Inferior parietal cortex (tissue), 1 donor: ENCODE measurements around the gene TCF12.
"Not testable (repeated sequence)": the region's sequence is repeated elsewhere in the genome, so short reads cannot be mapped to it uniquely, and the experiment has no call there.

Experiments
- DNase-seq: peaks from one replicate; pipeline ENCODE4 v3.0.0-alpha.2; 2016; ENCODE audit errors: extremely low spot score

The TCF12 gene

GRCh38 chr15:56978898-56979662 is 60.6 kb downstream of the TCF12 start:
- DNase-seq: no peak

GRCh38 chr15:56980473-56980872 is 62.0 kb downstream of the TCF12 start:
- DNase-seq: no peak

DNA sequence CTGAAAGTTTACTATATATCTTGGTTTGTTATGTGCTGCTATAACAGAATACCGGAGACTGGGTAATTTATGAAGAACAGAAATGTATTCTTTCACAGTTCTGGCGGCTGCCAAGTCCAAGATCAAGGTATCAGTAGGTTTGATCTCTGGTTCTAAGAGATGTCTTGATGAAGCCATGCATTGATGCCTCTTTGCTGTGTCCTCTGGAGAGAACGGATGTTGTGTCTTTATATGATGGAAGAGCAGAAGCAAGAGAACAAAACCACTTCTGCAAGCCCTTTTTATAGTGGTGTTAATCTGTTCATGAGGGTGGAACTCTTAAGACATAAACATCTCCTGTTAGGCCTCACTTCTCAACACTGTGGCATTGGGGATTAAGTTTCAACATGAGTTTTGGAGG is 62.7 kb downstream of the TCF12 start:
- no peak for DNase-seq

GRCh38 chr15:56982987-56983386 is 64.5 kb downstream of the TCF12 start:
- no peak for DNase-seq

GRCh38 chr15:56984681-56985481 is 66.4 kb downstream of the TCF12 start:
- DNase-seq: no peak

DNA sequence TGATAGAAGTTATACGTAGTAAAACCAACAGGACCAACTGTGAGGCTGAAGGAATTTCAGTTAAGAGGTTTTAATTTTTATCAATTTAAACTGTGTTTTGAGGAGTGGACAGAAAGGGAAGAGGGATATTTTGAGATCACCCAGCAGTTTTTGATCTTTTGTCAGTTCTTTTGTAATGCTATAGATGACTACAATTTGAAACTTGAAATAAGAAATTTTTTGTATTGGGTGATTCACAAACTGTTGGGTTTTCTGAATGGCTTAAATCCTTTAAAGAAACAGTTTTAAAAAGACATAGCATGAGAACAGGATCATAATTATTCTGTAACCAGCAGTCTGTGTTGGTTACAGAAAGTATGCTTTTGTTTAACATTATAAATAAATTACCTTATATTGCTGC is 67.4 kb downstream of the TCF12 start:
- no peak for DNase-seq

GRCh38 chr15:56987286-56987685 is 68.8 kb downstream of the TCF12 start:
- DNase-seq: no peak

DNA sequence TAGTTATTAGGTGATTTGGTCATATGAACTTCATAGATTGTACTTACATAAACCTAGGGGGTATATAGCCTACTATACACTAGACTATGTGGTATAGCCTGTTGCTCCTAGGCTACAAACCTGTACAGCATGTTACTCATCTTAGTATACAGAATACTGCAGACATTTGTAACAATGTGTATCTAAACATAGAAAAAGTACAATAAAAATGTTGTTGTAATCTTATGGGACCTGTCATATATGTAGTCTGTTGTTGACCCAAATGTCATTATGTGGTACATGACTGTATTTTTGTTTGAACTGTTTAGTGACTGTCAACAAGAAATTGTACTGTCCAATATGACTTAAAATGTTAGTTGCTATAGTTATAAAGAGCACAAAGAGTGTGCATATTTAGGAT is 69.8 kb downstream of the TCF12 start:
- no peak for DNase-seq

- DNase-seq: no peak
These were observed 71.0 kb downstream of the TCF12 start for GRCh38 chr15:56989411-56989924.

DNA sequence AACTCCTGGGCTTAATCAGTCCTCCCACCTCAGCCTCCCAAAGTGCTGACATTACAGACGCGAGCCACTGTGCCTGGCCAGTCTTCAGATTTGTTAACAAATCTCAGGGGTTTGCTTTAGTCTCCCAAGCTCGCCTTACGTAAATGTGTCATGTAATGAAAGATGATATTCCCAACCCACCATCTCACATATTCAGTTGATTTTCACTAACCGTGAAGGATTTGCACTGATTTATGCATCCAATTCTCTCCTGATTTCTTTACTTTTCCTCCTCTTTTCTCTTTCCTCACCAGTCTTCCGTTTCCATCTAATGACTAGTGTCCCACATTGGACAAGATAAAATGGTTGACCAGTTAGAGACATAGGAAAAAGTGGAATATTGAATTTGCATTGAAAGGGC is 72.6 kb downstream of the TCF12 start:
- DNase-seq: no peak

GRCh38 chr15:56992725-56993124 is 74.3 kb downstream of the TCF12 start:
- DNase-seq: no peak

GRCh38 chr15:56994280-56994679 is 75.8 kb downstream of the TCF12 start:
- no peak for DNase-seq

GRCh38 chr15:56996093-56996492 is 77.6 kb downstream of the TCF12 start:
- no peak for DNase-seq

GRCh38 chr15:56996746-56997470 is 78.5 kb downstream of the TCF12 start:
- no peak for DNase-seq

GRCh38 chr15:57003418-57003817 is 85.0 kb downstream of the TCF12 start:
- no peak for DNase-seq

DNA sequence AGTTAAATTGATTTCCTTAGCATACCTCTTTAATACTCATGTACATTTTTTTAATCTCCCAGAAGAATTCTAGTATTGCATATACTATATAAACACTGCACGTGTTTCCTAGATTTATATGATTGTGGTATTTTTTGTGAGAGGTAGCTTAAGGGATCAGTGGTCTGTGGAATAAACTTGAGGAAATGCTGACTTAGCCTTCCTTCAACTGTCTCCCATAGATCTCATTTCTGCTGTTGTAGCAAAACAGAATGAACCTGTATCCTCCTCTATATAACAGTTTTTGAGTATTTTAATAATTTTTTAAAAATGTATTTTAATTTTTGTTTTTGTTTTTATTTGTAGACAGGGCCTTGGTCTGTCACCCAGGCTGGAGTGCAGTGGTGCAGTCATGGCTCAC is 86.8 kb downstream of the TCF12 start:
- DNase-seq: no peak

GRCh38 chr15:57007797-57008196 is 89.4 kb downstream of the TCF12 start:
- not testable (repeated sequence) for DNase-seq

DNA sequence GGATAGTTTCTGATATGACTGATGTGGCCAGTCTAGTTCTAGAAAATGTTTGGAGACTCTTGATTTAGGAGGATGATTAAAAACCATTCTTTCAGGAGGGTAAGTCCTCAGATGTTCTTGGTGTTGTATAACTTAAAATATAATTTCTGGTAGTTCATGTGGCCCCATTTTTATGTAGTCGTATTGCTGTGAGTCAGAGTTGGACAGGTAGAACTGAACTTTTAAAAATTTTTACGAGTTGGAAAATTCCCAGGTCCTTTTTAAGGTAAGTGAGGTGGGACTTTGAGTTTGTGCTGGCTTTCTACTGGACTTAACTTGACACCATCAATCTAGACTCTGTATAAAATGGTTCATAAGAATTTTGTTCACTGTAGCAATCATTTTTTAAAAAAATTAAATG is 92.3 kb downstream of the TCF12 start:
- no peak for DNase-seq

GRCh38 chr15:57012556-57012955 is 94.1 kb downstream of the TCF12 start:
- no peak for DNase-seq

DNA sequence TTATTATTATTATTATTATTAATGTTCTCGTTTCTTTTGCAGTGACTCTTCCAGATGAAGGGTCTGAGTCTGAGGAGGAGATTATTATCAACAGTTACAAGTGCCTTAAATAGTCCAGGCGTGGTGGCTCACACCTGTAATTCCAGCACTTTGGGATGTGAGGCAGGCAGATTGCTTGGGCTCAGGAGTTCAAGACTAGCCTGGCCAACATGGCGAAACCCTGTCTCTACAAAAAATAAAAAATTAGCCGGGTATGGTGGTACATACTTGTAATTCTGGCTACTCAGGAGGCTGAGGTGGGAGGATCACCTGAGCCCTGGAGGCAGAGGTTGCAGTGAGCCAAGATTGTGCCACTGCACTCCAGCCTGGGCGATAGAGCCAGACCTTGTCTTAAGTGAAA is 96.5 kb downstream of the TCF12 start:
- not testable (repeated sequence) for DNase-seq

DNA sequence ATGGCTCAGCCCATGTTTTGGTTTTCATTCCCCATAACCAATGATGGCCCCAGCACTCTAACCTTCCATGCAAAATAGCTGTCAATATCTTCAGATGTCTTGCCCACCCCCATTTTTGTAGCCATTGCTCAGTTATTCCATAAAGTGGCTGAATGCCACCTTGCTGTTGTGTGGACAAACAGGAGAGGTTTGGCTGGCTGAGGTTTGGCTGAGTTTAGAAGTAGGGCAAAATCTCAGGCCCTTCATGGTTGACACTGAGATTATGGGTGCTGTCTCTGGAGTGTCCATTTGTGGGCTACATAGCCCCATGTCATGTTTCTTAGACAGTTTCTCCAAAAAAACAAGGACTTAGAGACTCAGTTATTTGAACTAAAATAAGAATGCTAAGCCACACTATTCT is 96.9 kb downstream of the TCF12 start:
- no peak for DNase-seq

GRCh38 chr15:57015897-57016296 is 97.5 kb downstream of the TCF12 start:
- DNase-seq: no peak
